ENCODE measurements around the gene PNKD. TPM values are rescaled to one million over a fixed set of nuclear protein-coding genes. Genes with fewer than 3 reads are reported as not detected.

The PNKD gene
- total and polyA plus RNA-seq, 10 of the 15 experiments (the other 5 are each of a cell fraction or from before 2014, with no cell fraction given) = 27.2 to 106 (median 61.3) TPM

GRCh38 chr2:218332920-218333645 is 62.8 kb downstream of the PNKD start:
- intact Hi-C loops (cut with micrococcal nuclease; ENCODE audit: unreplicated experiment) = no loop called here
- peak overlapping the region; percentile 27; the same call in 1 of the 2 replicates for H3K27ac ChIP-seq (ENCODE audit: control insufficient read depth, insufficient read depth)
- H3K27me3 ChIP-seq (replicated peaks in 1 of 2; ENCODE audit: control insufficient read depth in 2 of 2, insufficient read depth in 2 of 2, low read length in 1 of 2) = no peaks in the 10 kb centered on the region
- H3K4me2 ChIP-seq (ENCODE audit: control insufficient read depth, insufficient read depth) = peak overlapping the region; percentile 41; the same call in 1 of the 2 replicates
- H3K9me3 ChIP-seq (replicated peaks; ENCODE audit: control insufficient read depth, insufficient read depth, low read length) = peaks cover 1% of the 10 kb centered on the region; the same call in 2 of the 3 replicates
- no peaks in the 10 kb centered on the region for H4K20me1 ChIP-seq (ENCODE audit: control insufficient read depth, insufficient read depth)
- no peaks in the 10 kb centered on the region; the same call in 1 of the 2 replicates for H3K79me2 ChIP-seq (ENCODE audit: control insufficient read depth, insufficient read depth, low read length)
- WGBS (ENCODE audit: insufficient coverage, insufficient replicate concordance, low lambda C conversion rate, missing lambda C conversion rate) = 16% methylated on average over 16 of the region's 16 CpGs
- ChIA-PET RAD21 (ENCODE audit: unreplicated experiment) (interaction anchor here (1.1 to 1.9 kb wide), 3 partner anchors 24 to 62 kb away, joined by 3 to 9 read pairs (median 4); partner anchors contain the start of gene CATIP), POLR2A (interaction anchor here (0.6 to 1.3 kb wide), 2 partner anchors 10 to 39 kb away, joined by 3 to 4 read pairs; no protein-coding TSS in a partner anchor), SMC1A (ENCODE audit: uncharacterized antibody, unreplicated experiment) (interaction anchor here (0.6 to 2.8 kb wide), 4 partner anchors 17 to 64 kb away, joined by 3 to 12 read pairs (median 4); partner anchors contain the start of gene CATIP), CTCF (interaction anchor here (1.7 to 2.2 kb wide), 3 partner anchors 23 to 31 kb away, joined by 5 to 14 read pairs (median 12); partner anchors contain the start of gene CATIP)
- no TSS peak for BruUV-seq (replicated peaks)
- TF ChIP-seq PRDM15 (CRISPR knock-in tag; IDR thresholded peaks at IDR 0.05) (no peak), PKNOX1 (IDR thresholded peaks at IDR 0.05) (0 out of 2 replicates have a peak, but pooled peaks have one; percentile 15), SRF (IDR thresholded peaks at IDR 0.05; ENCODE audit: low read depth in 2 of 2, low read length in 2 of 2) (no peak), GATAD2B (conservative IDR thresholded peaks at IDR 0.05; ENCODE audit: low read depth) (no peak), POLR2A (IDR thresholded peaks at IDR 0.05; ENCODE audit: low read depth, low read length) (0 out of 2 replicates have a peak, but pooled peaks have one; percentile 24), SMARCA5 (IDR thresholded peaks at IDR 0.05) (no peak), HCFC1 (IDR thresholded peaks at IDR 0.05; ENCODE audit: low read length) (no peak), NRF1 (conservative IDR thresholded peaks at IDR 0.05; ENCODE audit: low read depth, low read length) (no peak)
- ATAC-seq (no peak), FAIRE-seq (no peak), DNase-seq (ENCODE audit: low read depth, low spot score) (no peak)
- in situ Hi-C loops (cut with MboI) = no loop called here
- H3K4me1 ChIP-seq (ENCODE audit: control insufficient read depth, insufficient read depth, low read length) = peaks cover 49% of the 10 kb centered on the region
- no peaks in the 10 kb centered on the region for H3K36me3 ChIP-seq (ENCODE audit: control insufficient read depth in 2 of 2, insufficient read depth in 2 of 2, low read length in 1 of 2)
- no peak overlapping the region for H3K4me3 ChIP-seq
- no peak overlapping the region; the same call in 1 of the 2 replicates for H3K9ac ChIP-seq (ENCODE audit: control insufficient read depth, insufficient read depth, low read length)
- peak overlapping the region; percentile 61 for H2AFZ ChIP-seq (ENCODE audit: control insufficient read depth, low read depth, low read length)
